Rectal smooth muscle tissue (tissue), 1 donor: Measurements from ENCODE around the gene OR2A25.

Experiments
- H3K27ac ChIP-seq: one replicate; pipeline ENCODE4 v1.7.0; 2013; ENCODE audit warnings: low read depth, low read length, inconsistent platforms
- H3K27me3 ChIP-seq: one replicate; pipeline ENCODE4 v1.7.0; 2013; ENCODE audit warnings: low read length; ENCODE audit not compliant: control insufficient read depth, insufficient read depth
- H3K36me3 ChIP-seq: one replicate; pipeline ENCODE4 v1.7.0; 2013; ENCODE audit warnings: low read length; ENCODE audit not compliant: control insufficient read depth, insufficient read depth
- H3K4me1 ChIP-seq: one replicate; pipeline ENCODE4 v1.7.0; 2013; ENCODE audit warnings: low read length; ENCODE audit not compliant: control insufficient read depth, insufficient read depth
- H3K4me3 ChIP-seq: one replicate; pipeline ENCODE4 v1.7.0; 2013; ENCODE audit warnings: low read length
- H3K9ac ChIP-seq: one replicate; pipeline ENCODE4 v1.7.0; 2013; ENCODE audit warnings: low read length

The OR2A25 gene, protein sequence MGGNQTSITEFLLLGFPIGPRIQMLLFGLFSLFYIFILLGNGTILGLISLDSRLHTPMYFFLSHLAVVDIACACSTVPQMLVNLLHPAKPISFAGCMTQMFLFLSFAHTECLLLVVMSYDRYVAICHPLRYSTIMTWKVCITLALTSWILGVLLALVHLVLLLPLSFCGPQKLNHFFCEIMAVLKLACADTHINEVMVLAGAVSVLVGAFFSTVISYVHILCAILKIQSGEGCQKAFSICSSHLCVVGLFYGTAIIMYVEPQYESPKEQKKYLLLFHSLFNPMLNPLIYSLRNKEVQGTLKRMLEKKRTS

DNA sequence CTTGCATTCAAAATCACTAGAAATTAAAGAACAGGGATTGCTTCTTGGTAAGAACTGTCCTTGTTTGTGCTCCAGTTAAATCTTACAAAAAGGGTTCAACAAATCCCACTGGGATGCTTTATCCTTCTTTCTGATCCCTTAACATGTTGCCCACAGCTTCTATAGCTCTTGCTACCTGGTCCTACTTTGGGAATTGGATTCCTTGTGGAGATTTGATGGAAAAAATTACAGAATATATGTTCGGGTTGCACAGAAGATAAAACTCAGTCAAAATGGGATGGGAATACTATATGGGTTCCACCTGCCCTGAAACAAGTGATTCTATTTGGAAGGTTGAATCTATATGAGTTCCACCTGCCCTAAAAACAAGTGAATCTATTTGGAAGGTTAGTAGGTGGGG lies at the start of gene OR2A25:
Gene OR2A25, plus strand, starts transcription at position 301 of the 400 bp plus-strand sequence. CDS start 4,409 bp downstream, outside the sequence.
- Histone ChIP-seq H3K4me1 (no peaks in the 10 kb centered on the region), H3K27ac (no peak within 1 kb of the TSS), H3K27me3 (no peaks in the 10 kb centered on the region), H3K4me3 (no peak within 1 kb of the TSS), H3K9ac (no peak within 1 kb of the TSS), H3K36me3 (no peaks in the 10 kb centered on the region)

DNA sequence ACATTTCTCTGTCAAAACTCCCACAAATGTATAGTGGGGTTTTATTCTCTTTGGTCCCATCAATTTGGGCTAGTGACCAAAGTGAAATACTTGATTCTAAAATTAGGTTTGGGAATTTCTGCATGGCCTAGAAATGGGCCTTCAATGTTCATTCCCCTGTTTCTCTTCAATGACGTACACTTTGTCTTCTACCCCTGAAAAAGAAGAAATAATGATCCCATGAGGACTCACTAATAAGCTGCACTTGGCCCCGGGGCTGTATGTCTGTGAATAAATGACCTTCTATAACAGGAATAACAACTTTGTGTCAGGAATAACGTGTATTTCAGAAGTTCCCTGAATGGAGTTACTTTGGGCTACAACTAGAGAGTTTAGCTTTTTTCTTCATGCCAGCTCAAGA lies 49.3 kb upstream of the OR2A25 start:
- Histone ChIP-seq H3K9ac (no peak overlapping the region), H3K36me3 (no peaks in the 10 kb centered on the region), H3K27me3 (no peaks in the 10 kb centered on the region), H3K4me1 (no peaks in the 10 kb centered on the region), H3K27ac (no peak overlapping the region), H3K4me3 (no peak overlapping the region)

DNA sequence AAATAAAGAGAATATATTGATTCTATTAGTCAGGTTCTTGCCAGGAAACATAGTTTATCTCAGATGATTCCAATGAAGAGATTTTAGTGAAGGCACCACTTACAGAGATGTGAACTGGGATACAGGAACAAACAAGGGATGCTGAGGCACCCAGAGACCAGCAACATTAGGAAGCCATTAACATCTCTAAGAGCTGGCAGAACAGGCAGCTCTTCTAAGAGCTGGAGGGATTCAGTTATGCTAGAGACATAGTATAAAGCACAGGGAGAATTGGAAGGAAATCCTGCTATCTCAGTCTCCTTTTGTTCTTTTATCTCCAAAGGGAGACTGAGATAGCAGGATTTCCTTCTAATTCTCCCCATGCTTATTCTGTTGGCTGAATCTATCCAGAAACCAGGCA lies 47.4 kb upstream of the OR2A25 start:
- no peaks in the 10 kb centered on the region for H3K4me1 ChIP-seq
- H3K27ac ChIP-seq = no peak overlapping the region
- H3K4me3 ChIP-seq = no peak overlapping the region
- H3K27me3 ChIP-seq = no peaks in the 10 kb centered on the region
- no peak overlapping the region for H3K9ac ChIP-seq
- H3K36me3 ChIP-seq = no peaks in the 10 kb centered on the region

DNA sequence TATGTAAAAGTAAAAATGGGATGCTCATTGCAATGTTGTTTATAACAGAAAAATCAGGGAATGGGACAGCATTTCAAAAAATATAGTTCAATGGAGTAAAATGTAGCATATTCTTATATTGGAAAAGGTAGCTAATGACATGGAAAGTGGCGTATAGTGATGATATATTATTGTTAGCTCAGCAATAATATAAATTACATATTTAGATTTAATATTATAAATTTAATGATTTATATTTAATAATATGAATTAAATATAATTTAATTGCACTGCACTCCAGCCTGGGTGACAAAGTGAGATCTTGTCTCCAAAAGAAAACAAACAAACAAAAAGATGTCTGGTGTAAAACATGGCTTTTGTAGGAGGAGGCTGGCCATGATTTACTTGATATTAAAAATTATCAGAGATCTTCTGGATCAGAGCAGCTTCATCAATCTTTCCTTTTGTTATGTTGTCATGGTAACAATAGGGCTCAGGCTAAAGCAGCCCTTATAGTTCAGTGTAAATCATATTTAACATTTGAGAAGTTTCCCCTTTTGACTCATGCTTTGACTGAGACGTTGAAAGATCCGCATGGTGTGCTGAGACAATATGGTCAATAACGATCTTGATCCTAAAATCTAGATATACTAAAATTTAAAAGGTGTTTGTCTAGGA lies 46.3 kb upstream of the OR2A25 start:
- Histone ChIP-seq H3K36me3 (no peaks in the 10 kb centered on the region), H3K27ac (no peak overlapping the region), H3K9ac (no peak overlapping the region), H3K4me3 (no peak overlapping the region), H3K4me1 (no peaks in the 10 kb centered on the region), H3K27me3 (no peaks in the 10 kb centered on the region)

DNA sequence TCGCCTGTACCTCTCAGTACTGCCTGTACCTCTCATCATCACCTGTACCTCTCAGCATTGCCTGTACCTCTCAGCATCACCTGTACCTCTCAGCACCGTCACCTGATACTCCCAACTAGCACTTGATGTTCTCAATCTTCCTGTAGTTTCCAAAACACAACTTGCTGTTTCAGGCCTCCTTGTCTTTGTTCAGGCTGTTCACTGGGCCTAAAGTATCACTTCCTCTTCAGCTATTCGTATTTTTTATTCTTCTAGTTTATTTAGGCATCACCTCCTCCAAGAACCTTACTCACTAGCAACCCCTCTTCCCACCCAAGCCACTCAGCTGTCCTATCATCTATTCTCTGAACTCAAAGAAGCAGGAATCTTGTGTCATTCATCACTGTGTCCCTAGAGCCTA lies 45.4 kb upstream of the OR2A25 start:
- Histone ChIP-seq H3K4me1 (no peaks in the 10 kb centered on the region), H3K27ac (no peak overlapping the region), H3K4me3 (no peak overlapping the region), H3K36me3 (no peaks in the 10 kb centered on the region), H3K27me3 (no peaks in the 10 kb centered on the region), H3K9ac (no peak overlapping the region)

DNA sequence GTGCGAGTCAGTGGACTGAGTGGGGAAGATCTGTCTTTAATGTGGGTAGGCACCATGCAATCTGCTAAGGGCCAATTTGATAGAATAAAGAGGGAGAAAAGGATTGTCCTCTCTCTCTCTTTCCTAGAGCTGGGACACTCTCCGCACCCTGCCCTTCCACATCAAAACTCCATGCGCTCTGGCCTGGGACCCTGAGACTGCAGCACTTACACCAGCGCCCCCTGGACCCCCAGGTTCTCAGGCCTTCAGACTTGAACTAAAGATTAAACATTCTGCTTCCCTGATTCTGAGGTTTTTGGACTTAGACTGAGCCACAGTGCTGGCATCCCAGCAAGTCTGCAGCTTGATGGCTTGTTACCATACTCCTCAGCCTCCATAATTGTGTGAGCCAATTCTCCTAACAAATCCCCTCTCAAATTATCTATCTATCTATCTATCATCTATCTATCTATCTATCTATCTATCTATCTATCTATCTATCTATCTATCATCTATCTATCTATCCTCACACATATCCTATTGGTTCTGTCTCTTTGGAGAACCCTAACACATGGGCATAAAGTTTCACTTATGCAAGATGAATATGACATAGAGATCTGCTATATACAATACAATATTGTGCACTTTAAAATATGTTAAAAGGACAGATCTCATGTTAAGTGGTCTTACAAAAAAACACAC lies 43.3 kb upstream of the OR2A25 start:
- Histone ChIP-seq H3K4me3 (no peak overlapping the region), H3K36me3 (no peaks in the 10 kb centered on the region), H3K9ac (no peak overlapping the region), H3K27ac (no peak overlapping the region), H3K4me1 (no peaks in the 10 kb centered on the region), H3K27me3 (no peaks in the 10 kb centered on the region)

DNA sequence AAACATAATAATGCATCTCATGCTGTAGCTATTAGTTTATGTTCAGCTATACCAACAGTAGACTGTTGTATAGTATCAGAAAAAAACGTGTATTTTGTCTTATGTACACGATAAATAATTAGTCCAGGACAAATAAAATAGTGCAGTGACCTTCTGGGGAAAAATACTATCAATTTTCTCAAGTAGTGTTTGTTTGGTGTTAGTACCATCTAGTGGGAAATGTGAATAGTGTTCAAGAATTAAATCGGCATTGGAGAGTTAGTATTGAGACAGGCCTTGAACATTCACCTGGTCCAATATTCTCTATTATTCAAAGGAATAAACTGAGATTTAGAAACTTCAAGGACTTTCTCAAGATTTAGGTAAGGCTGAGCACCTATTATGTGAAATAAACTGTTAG lies 42.5 kb upstream of the OR2A25 start:
- H3K27me3 ChIP-seq = no peaks in the 10 kb centered on the region
- H3K4me1 ChIP-seq = no peaks in the 10 kb centered on the region
- no peak overlapping the region for H3K27ac ChIP-seq
- no peak overlapping the region for H3K4me3 ChIP-seq
- H3K36me3 ChIP-seq = no peaks in the 10 kb centered on the region
- no peak overlapping the region for H3K9ac ChIP-seq

DNA sequence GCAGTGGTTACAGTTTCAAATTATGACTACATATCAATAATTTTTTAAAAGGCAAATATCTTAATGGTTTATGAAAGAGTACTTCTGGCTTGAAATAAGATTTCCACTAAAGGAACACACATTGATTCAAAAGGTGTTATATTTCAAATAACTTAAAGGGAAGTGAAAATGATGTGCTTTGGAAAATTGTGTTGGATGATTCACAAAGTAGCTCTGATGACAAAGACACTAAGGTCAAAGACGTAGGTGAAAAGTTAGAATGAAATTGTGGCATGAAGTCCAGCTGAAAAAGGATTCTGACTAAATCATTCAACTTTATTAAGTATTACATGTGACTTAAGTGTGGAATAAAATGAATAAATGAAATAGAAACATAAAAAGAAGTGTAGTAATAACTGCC lies 41.6 kb upstream of the OR2A25 start:
- H3K36me3 ChIP-seq = no peaks in the 10 kb centered on the region
- H3K4me3 ChIP-seq = no peak overlapping the region
- no peak overlapping the region for H3K27ac ChIP-seq
- no peaks in the 10 kb centered on the region for H3K4me1 ChIP-seq
- no peaks in the 10 kb centered on the region for H3K27me3 ChIP-seq
- no peak overlapping the region for H3K9ac ChIP-seq

DNA sequence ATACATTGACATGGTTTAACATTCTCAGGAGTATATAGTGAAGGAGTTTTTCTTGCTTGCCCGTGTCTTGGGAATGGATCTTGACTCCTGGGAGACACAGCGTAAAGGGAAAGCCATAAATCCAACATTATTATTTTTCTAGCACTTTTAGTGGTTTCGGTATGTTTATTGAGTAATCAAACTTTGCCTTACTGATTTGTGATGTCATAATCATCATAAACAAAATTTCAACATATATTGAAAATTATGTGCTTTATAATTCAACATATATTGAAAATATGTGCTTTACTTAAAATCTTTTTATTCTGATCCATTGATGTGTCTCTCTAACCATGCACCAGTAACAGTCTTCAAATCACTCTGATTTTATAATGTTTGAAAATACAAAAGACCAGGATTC lies 41.1 kb upstream of the OR2A25 start:
- no peak overlapping the region for H3K9ac ChIP-seq
- H3K27me3 ChIP-seq = no peaks in the 10 kb centered on the region
- H3K4me3 ChIP-seq = no peak overlapping the region
- H3K27ac ChIP-seq = no peak overlapping the region
- no peaks in the 10 kb centered on the region for H3K4me1 ChIP-seq
- no peaks in the 10 kb centered on the region for H3K36me3 ChIP-seq

DNA sequence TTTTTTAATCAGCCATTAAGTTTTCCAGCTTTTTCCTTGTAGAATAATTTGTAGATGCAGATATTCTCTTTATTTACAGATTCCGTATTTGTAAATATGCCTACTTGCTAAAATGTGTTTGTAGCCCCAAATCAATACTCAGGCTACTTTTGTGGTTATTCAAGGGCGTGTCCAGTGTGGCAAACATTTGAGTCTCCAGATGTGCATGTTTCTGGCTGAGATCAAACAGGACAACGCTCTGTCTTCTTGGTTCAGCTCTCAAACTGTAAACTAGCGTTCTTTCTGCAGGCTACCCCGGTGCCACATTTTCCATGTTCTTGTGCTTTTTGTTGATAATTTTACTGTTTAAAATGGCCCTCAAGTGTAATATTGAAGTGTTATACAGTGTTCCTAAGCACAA lies 37.1 kb upstream of the OR2A25 start:
- Histone ChIP-seq H3K9ac (no peak overlapping the region), H3K27me3 (no peaks in the 10 kb centered on the region), H3K4me3 (no peak overlapping the region), H3K4me1 (no peaks in the 10 kb centered on the region), H3K27ac (no peak overlapping the region), H3K36me3 (no peaks in the 10 kb centered on the region)

DNA sequence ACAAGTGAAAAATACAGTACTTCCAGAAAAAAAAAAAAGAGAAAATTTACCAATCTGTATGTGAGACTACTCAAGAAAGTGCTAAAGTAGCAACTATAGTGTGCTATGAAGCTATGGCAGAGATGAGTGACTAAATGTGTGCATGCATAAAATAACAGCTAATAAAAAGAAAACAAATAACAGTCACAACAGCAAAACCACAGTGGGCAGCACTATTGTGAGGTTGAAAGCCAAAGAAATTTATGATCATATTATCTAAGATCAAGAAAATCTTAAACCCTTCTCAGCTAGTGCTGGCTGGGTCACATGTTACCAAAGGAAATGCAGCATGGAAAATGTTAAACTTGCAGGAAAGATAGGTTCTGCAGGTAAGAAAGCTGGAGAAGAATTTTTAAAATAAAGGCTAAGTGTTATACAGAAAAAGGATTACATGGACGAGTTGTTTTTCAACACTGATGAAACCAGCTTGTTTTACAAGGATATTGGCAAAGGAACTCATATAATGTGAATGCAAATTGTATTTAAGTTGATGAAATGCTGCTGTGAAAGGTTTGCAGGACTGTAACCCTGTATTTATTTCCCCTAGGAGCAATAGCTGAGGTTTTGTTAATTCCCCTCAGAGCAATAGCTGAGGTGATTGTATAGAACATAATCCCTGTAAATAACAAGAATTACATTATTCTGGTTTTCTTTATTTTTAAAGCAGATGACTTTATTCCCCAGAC lies 36.5 kb upstream of the OR2A25 start:
- no peak overlapping the region for H3K4me3 ChIP-seq
- no peaks in the 10 kb centered on the region for H3K27me3 ChIP-seq
- H3K4me1 ChIP-seq = no peaks in the 10 kb centered on the region
- no peak overlapping the region for H3K27ac ChIP-seq
- H3K36me3 ChIP-seq = no peaks in the 10 kb centered on the region
- H3K9ac ChIP-seq = no peak overlapping the region

DNA sequence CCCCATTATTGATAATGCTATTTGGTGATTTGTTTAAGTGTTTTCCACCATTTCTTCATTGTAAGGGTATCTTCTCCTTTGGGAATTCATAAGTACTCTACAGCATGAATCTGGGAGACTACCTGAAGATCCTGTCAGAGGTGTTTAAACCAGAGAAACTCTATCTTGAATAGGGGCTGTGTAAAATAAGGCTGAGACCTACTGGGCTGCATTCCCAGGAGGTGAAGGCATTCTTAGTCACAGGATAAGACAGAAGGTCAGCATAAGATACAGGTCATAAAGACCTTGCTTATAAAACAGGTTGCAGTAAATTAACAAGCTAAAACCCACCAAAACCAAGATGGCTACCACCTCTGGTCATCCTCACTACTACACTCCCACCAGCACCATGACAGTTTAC lies 34.2 kb upstream of the OR2A25 start:
- Histone ChIP-seq H3K9ac (no peak overlapping the region), H3K4me1 (no peaks in the 10 kb centered on the region), H3K27me3 (no peaks in the 10 kb centered on the region), H3K36me3 (no peaks in the 10 kb centered on the region), H3K27ac (no peak overlapping the region), H3K4me3 (no peak overlapping the region)
